Right lobe of liver (tissue), 6 donors: ENCODE measurements around the gene CYTH4. TPM values are rescaled to one million over a fixed set of nuclear protein-coding genes. Genes with fewer than 3 reads are reported as not detected.
A peak's percentile ranks its signal among the peaks of the same experiment; 100 is the strongest.

ENCODE experiments used
- ATAC-seq, 4 donors: fragments of 200-7000 bp; cut with Tn5 transposase; one replicate each; pipeline ENCODE4 v1.9.1; 2020; ENCODE audit warnings: mild to moderate bottlenecking in 4 of 4, moderate library complexity in 4 of 4
- DNase-seq, 3 donors: peaks; one replicate each; pipeline ENCODE4 v3.0.0-alpha.2; 2020
- H3K27ac ChIP-seq, 3 donors: fragments of 200-600 bp; one replicate each; pipeline ENCODE4 v1.8.0; 2022
- H3K27me3 ChIP-seq, 2 donors: fragments of 200-600 bp; one replicate each; pipeline ENCODE4 v1.8.0; 2022
- H3K36me3 ChIP-seq, 4 donors: fragments of 200-600 bp; sonication (generic) in 1 of 4; one replicate each; pipeline versions ENCODE4 v1.5.1 to v1.8.0; 2017 to 2022; ENCODE audit warnings: control low read depth in 1 of 4
- H3K4me1 ChIP-seq, 4 donors: fragments of 200-600 bp; sonication (generic) in 1 of 4; one replicate each; pipeline versions ENCODE4 v1.5.1 to v1.8.0; 2017 to 2022; ENCODE audit warnings: control low read depth in 1 of 4
- H3K4me3 ChIP-seq, 3 donors: fragments of 200-600 bp; one replicate each; pipeline ENCODE4 v1.8.0; 2022
- H3K9me3 ChIP-seq, 4 donors: fragments of 200-600 bp; sonication (generic) in 1 of 4; one replicate each; pipeline versions ENCODE4 v1.5.1 to v1.8.0; 2017 to 2022; ENCODE audit warnings: control low read depth in 1 of 4
- POLR2A ChIP-seq: fragments of 450-650 bp; IDR thresholded peaks from one replicate; pipeline ENCODE4 v1.6.1; 2017; ENCODE audit warnings: antibody characterized with exemption, mild to moderate bottlenecking
- WGBS: methylation state at CpG from one replicate; pipeline ENCODE4 v1.1.6; 2018; ENCODE audit warnings: low coverage, low lambda C conversion rate; ENCODE audit not compliant: insufficient coverage; ENCODE audit errors: missing lambda C conversion rate; 5-methylcytosine and 5-hydroxymethylcytosine counted together
- intact Hi-C, 2 donors: fragments of 100-400 bp; cut with DNase I; formaldehyde crosslinking; loops; one replicate each; pipeline versions ENCODE4 v1.11.2 to v1.14.1; 2022
- total RNA-seq, 6 experiments: library from RNA; depleted of rRNA in 2 of 6; stranded (reverse); fragments of >200 nt in 2 of 6; fragmentation: NEBNext Ultra II Directional in 3 of 6; extraction: Animal tissue kit (Norgen Biotek cat#: 25700) in 3 of 6; gene quantifications; one replicate each; pipeline versions ENCODE4 v1.1.0 to v1.2.4, GENCODE V29; 2016 to 2023
- TF ChIP-seq, protein P1 (sequence below), 4 donors: fragments of 200-600 bp in 3 of 4; fragments of 450-650 bp in 1 of 4; IDR thresholded peaks; one replicate each; pipeline versions ENCODE4 v1.5.1 to v1.8.0; 2016 to 2022; ENCODE audit warnings: antibody characterized with exemption in 4 of 4, mild to moderate bottlenecking in 2 of 4
- donor health status: DM: no; HTN: yes; CAD: no.
- donor health status: DM: no; HTN: no; CAD: no.
- donor health status: DM: no; HTN: no; CAD: no.
- donor health status: DM: no; HTN: yes; CAD: no.
- donor health status: DM: no; HTN: yes; CAD: no.

The CYTH4 gene
- total RNA-seq, 6 experiments from 2014 or later = 2.9 to 12.8 (median 4.0) TPM

DNA sequence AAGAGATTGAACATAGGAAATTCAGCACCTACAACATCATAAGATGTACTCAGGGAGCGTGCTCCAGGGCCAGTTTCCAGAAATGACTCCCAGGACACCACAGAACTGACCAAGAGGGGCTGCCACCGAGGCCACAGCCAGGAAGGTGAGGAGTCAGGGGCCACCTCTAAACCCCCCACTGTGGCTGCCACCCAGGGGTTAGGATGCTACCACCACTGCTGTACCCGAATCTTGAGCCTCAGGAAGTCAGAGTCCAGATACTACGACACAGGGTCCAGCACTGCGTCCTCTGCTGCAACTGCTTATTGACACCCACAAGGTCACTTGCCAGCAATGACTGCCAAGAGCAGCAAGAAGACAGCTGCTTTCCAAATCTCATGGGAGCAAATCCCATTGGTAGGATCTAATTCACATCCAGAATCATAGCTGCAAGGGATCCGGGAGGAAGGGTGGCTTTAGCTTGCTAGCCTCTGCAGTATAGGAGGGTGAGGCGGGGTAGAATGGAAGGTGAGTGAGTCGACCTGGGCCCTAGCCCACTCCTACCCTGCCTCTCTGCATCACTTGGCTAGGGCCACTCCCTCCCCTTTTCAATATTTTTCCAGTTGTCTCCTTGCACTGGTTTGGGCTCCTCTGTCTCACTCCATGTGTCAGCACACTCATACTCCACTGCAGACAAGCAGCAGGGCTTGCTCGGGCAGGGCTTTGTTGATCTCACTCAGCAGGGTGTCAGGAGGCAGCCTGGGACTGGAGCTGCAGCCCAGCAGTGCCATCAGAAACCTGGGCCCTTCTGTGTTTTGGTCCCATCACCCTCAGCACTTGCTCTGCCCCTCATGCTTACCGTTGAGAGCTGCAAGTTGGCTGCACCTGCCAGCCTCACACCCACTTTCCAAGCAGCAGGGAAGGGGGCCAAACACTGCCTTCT, 18.1 kb upstream of the CYTH4 start:
- H3K27ac ChIP-seq = no peak overlapping the region
- TF ChIP-seq POLR2A = no peak
- TF ChIP-seq, protein P1, sequence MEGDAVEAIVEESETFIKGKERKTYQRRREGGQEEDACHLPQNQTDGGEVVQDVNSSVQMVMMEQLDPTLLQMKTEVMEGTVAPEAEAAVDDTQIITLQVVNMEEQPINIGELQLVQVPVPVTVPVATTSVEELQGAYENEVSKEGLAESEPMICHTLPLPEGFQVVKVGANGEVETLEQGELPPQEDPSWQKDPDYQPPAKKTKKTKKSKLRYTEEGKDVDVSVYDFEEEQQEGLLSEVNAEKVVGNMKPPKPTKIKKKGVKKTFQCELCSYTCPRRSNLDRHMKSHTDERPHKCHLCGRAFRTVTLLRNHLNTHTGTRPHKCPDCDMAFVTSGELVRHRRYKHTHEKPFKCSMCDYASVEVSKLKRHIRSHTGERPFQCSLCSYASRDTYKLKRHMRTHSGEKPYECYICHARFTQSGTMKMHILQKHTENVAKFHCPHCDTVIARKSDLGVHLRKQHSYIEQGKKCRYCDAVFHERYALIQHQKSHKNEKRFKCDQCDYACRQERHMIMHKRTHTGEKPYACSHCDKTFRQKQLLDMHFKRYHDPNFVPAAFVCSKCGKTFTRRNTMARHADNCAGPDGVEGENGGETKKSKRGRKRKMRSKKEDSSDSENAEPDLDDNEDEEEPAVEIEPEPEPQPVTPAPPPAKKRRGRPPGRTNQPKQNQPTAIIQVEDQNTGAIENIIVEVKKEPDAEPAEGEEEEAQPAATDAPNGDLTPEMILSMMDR (IDR thresholded peaks at IDR 0.05) = no peak
- H3K4me3 ChIP-seq = no peak overlapping the region
- H3K27me3 ChIP-seq = no peaks in the 10 kb centered on the region
- no peaks in the 10 kb centered on the region for H3K9me3 ChIP-seq
- DNase-seq (peak in 2 of 3 donors; percentile 11 to 30), ATAC-seq (no peak)
- 59% methylated on average over 5 of the region's 10 CpGs for WGBS
- H3K4me1 ChIP-seq = no peaks in the 10 kb centered on the region
- intact Hi-C loops = no loop called here
- no peaks in the 10 kb centered on the region for H3K36me3 ChIP-seq

DNA sequence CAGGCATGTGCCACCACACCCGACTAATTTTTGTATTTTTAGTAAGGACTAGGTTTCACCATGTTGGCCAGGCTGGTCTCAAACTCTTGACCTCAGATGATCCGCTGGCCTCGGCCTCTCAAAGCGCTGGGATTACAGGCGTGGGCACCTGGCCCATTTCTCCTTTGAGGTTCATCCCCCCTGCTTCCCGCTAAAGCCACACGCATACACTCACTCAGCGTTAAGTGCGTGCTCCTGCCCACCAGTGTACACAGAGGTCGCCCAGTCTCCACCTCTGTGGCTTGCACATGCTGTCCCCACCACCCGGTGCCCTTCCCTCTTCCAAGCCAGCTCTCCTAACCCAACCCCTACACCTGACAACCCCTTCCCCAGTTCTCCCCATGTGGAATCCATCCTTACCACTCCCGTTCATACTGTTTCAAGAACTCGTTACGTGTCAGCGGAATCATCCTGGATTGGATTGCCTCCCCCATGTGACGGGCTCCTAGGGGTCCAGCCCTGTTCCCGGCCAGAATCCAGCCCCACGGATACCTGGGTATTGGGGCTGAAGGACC, 15.7 kb upstream of the CYTH4 start:
- WGBS = 23% methylated on average over 10 of the region's 18 CpGs
- Histone ChIP-seq H3K27me3 (no peaks in the 10 kb centered on the region), H3K4me3 (no peak overlapping the region), H3K27ac (peak overlapping the region in 1 of 3 donors; percentile 65), H3K36me3 (no peaks in the 10 kb centered on the region), H3K9me3 (no peaks in the 10 kb centered on the region), H3K4me1 (no peaks in the 10 kb centered on the region)
- no peak for TF ChIP-seq POLR2A
- TF ChIP-seq, protein P1 (IDR thresholded peaks at IDR 0.05) = no peak
- DNase-seq (peak in 1 of 3 donors; percentile 49), ATAC-seq (peak in 1 of 4 donors; percentile 35)
- intact Hi-C loops = no loop called here

DNA sequence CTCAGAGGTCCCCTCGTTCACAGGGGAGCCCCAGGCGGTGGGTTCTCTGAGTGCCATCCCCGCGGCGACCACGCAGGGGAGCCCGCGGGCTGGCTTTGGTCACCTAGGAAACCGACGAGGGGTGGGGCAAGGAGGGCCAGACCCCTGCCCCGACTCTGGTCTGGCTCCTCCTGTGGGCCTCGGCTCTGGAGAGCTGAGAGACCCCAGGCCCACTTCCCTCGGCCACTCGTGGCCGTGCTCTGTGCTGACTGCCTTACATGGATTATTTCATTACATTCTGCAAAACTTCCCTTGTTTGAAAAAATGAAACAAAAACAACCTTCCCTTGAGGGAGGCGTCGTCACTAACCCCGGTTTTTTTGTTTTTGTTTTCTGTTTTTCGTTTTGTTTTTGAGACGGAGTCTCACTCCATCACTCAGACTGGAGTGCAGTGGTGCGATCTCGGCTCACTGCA, 15.1 kb upstream of the CYTH4 start:
- peak; percentile 82 to 87 (median 86) for ATAC-seq
- 8% methylated on average over 17 of the region's 22 CpGs for WGBS
- Histone ChIP-seq H3K27me3 (no peaks in the 10 kb centered on the region), H3K9me3 (no peaks in the 10 kb centered on the region), H3K4me1 (no peaks in the 10 kb centered on the region), H3K36me3 (no peaks in the 10 kb centered on the region), H3K27ac (peak overlapping the region in 2 of 3 donors; percentile 49 to 65), H3K4me3 (peak overlapping the region; percentile 27 to 42 (median 34))
- peak in 2 of 3 donors; percentile 65 to 69 for DNase-seq
- intact Hi-C loops = no loop called here
- no peak for TF ChIP-seq POLR2A
- TF ChIP-seq, protein P1 (IDR thresholded peaks at IDR 0.05) = peak; percentile 60 to 79 (median 72)

DNA sequence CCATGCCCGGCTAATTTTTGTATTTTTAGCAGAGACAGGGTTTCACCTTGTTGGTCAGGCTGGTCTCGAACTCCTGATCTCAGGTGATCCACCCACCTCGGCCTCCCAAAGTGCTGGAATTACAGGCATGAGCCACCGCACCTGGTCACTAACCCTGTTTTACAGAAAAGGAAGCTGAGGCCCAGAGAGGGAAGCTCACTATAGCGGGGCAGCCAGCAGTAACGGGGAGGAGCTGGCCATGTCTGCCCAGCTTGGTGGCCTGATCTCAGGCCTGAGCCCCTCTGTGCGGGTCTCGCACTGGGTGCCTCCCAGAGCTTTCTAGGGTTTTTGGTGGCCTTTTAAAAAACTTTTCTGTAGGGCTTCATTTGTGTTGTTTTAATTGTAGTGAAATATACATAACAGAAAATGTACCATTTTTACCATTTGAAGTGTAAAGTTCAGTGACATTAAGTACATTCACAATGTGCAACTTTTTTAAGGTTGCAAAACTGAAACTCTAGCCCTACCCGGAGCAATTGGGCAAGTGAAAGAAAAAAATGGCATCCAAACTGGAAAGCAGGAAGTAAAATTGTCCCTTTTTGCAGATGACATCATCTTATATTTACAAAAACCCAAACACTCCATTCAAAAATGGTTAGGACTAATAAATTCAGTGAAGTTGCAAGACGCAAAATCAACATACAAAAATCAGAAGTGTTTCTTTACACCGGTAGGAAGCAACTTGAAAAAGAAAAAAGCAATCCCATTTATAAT, 14.5 kb upstream of the CYTH4 start:
- ATAC-seq (peak in 3 of 4 donors; percentile 24 to 52 (median 32)), DNase-seq (peak in 1 of 3 donors; percentile 49)
- 46% methylated on average over 6 of the region's 11 CpGs for WGBS
- H3K27ac ChIP-seq = peak overlapping the region in 2 of 3 donors; percentile 49 to 65
- no peaks in the 10 kb centered on the region for H3K27me3 ChIP-seq
- intact Hi-C loops = no loop called here
- TF ChIP-seq, protein P1 (IDR thresholded peaks at IDR 0.05) = no peak
- no peak for TF ChIP-seq POLR2A
- no peaks in the 10 kb centered on the region for H3K36me3 ChIP-seq
- H3K4me3 ChIP-seq = no peak overlapping the region
- no peaks in the 10 kb centered on the region for H3K4me1 ChIP-seq
- H3K9me3 ChIP-seq = no peaks in the 10 kb centered on the region
